Glomerular endothelial cell (primary cell): ENCODE data around the gene GRM4. TPM values are rescaled to one million over a fixed set of nuclear protein-coding genes. Genes with fewer than 3 reads are reported as not detected.

Experiments used
- total RNA-seq: library from RNA; depleted of rRNA; stranded (reverse); fragments of >200 nt; gene quantifications from 2 replicates; pipeline ENCODE4 v1.2.3, GENCODE V29; 2015

The GRM4 gene
- total RNA-seq, 1 donor from 2014 or later: not detected

Other genes starting within 250 kb of the GRM4 start
- 327 and 748 TPM in 2 replicates for gene HMGA1, start 90.8 kb upstream of the GRM4 start, total RNA-seq
- gene SMIM29, start 102.9 kb upstream of the GRM4 start, total RNA-seq: 34.2 and 46.6 TPM in 2 replicates
- 31.2 and 33.5 TPM in 2 replicates for gene NUDT3, start 246.6 kb upstream of the GRM4 start, total RNA-seq